ENCODE results near the gene TMEM88. TPM values are rescaled to one million over a fixed set of nuclear protein-coding genes. Genes with fewer than 3 reads are reported as not detected.

TMEM88 gene
- total RNA-seq, 4 donors from 2014 or later: 1.5 to 3.8 (median 1.6) TPM; not detected in 1

GRCh38 chr17:7843536-7844291 lies 11.2 kb upstream of the TMEM88 start:
- WGBS, 2 donors: 0% methylated on average over 7 to 23 of the region's 61 CpGs
- no peaks in the 10 kb centered on the region for H3K27me3 ChIP-seq
- H3K9me3 ChIP-seq: no peaks in the 10 kb centered on the region
- peak in 3 of 4 donors; percentile 36 to 74 (median 55) for TF ChIP-seq POLR2A (IDR thresholded peaks at IDR 0.05)
- TF ChIP-seq CTCF (IDR thresholded peaks at IDR 0.05): no peak
- peak; percentile 68 for DNase-seq
- peaks cover 27 to 43% (median 29%) of the 10 kb centered on the region in 3 donors for H3K36me3 ChIP-seq
- peak overlapping the region; percentile 67 to 81 (median 74) for H3K4me3 ChIP-seq
- peak overlapping the region; percentile 96 to 99 (median 97) for H3K27ac ChIP-seq
- peaks cover 26 to 72% (median 42%) of the 10 kb centered on the region in 3 donors for H3K4me1 ChIP-seq
- intact Hi-C loops (cut with DNase I): no loop called here

GRCh38 chr17:7844292-7845154 lies 10.3 kb upstream of the TMEM88 start:
- H3K36me3 ChIP-seq: peaks cover 35 to 51% (median 35%) of the 10 kb centered on the region in 3 donors
- peak in 3 of 6 experiments; percentile 1 to 7 (median 4) for TF ChIP-seq CTCF (IDR thresholded peaks at IDR 0.05)
- TF ChIP-seq POLR2A (IDR thresholded peaks at IDR 0.05): peak in 3 of 4 donors; percentile 62 to 92 (median 91)
- H3K27me3 ChIP-seq: no peaks in the 10 kb centered on the region
- peak overlapping the region; percentile 67 to 81 (median 74) for H3K4me3 ChIP-seq
- intact Hi-C loops (cut with DNase I): no loop called here
- WGBS, 2 donors: 0% methylated on average over 21 to 27 of the region's 71 CpGs
- H3K9me3 ChIP-seq: no peaks in the 10 kb centered on the region
- peak; percentile 78 for DNase-seq
- peak overlapping the region; percentile 96 to 99 (median 97) for H3K27ac ChIP-seq
- H3K4me1 ChIP-seq: peaks cover 18 to 64% (median 34%) of the 10 kb centered on the region in 3 donors

- TF ChIP-seq POLR2A (IDR thresholded peaks at IDR 0.05) (no peak), CTCF (IDR thresholded peaks at IDR 0.05) (no peak)
- H3K36me3 ChIP-seq: peaks cover 41 to 58% (median 44%) of the 10 kb centered on the region in 3 donors
- 76 to 82% methylated on average over 4 to 7 of the region's 15 CpGs for WGBS, 2 donors
- H3K4me3 ChIP-seq: peak overlapping the region; percentile 67 to 81 (median 74)
- no peak for DNase-seq
- no peaks in the 10 kb centered on the region for H3K27me3 ChIP-seq
- H3K9me3 ChIP-seq: no peaks in the 10 kb centered on the region
- H3K27ac ChIP-seq: peak overlapping the region; percentile 96 to 99 (median 97)
- H3K4me1 ChIP-seq: peaks cover 12 to 55% (median 24%) of the 10 kb centered on the region in 3 donors
- intact Hi-C loops (cut with DNase I): no loop called here
These were observed 9.4 kb upstream of the TMEM88 start for GRCh38 chr17:7845359-7846062.

GRCh38 chr17:7846063-7846735 lies 8.7 kb upstream of the TMEM88 start:
- intact Hi-C loops (cut with DNase I): no loop called here
- DNase-seq: no peak
- Histone ChIP-seq H3K27me3 (no peaks in the 10 kb centered on the region), H3K9me3 (no peaks in the 10 kb centered on the region), H3K36me3 (peaks cover 44 to 60% (median 46%) of the 10 kb centered on the region in 3 donors), H3K4me1 (peaks cover 14 to 52% (median 21%) of the 10 kb centered on the region in 3 donors), H3K4me3 (no peak overlapping the region), H3K27ac (peak overlapping the region in 1 of 4 donors; percentile 97)
- TF ChIP-seq CTCF (IDR thresholded peaks at IDR 0.05): no peak
- TF ChIP-seq POLR2A (IDR thresholded peaks at IDR 0.05): no peak
- WGBS, 2 donors: 73 to 93% methylated on average over 3 to 12 of the region's 22 CpGs

Measured in esophagus squamous epithelium (tissue), 5 donors.